NT2/D1 (cell line): ENCODE measurements around the gene MKRN2OS.

Experiments used
- SUZ12 ChIP-seq: IDR thresholded peaks from 2 replicates; pipeline ENCODE4 v1.6.1; 2011; ENCODE audit not compliant: insufficient read length, insufficient read depth; ENCODE audit errors: extremely low read depth
- YY1 ChIP-seq: IDR thresholded peaks from 2 replicates; pipeline ENCODE4 v1.6.1; 2011; ENCODE audit not compliant: insufficient read length, insufficient read depth
- ZNF274 ChIP-seq: IDR thresholded peaks from 2 replicates; pipeline ENCODE4 v1.6.1; 2011; ENCODE audit warnings: mild to moderate bottlenecking, low read depth, low read length

DNA sequence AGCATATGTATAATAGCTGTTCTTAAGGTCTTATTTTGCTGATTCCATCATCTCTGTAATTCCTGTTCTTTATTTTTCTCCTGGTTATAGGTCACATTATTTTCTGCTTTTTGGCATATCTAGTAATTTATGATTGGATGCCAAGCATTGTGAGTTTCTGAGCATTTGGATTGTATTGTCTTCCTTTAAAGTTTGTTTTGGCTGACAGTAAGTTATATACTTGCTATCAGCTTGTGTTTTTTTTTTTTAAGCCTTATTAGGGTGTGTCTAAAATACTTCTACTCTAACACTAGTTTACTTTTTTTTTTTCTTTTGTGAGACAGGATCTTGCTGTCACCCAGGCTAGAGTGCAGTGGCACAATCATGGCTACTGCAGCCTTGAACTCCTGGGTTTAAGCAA is 21.7 kb upstream of the MKRN2OS start:
- TF ChIP-seq SUZ12: no peak
- TF ChIP-seq YY1: no peak
- TF ChIP-seq ZNF274: no peak
